AG10803 (cell line): Measurements from ENCODE around the gene EFNA1.
A peak's percentile ranks its signal among the peaks of the same experiment; 100 is the strongest.
"Not testable (repeated sequence)": the region's sequence is repeated elsewhere in the genome, so short reads cannot be mapped to it uniquely, and the experiment has no call there.

ENCODE experiments used
- DNase-seq: peaks from one replicate; pipeline ENCODE4 v3.0.0; 2010; ENCODE audit warnings: low read depth
- H3K4me3 ChIP-seq: 2 replicates; pipeline ENCODE4 v1.5.1; 2011; ENCODE audit warnings: mild to moderate bottlenecking, low read length, control low read depth
- TF ChIP-seq, protein P1 (sequence below): conservative IDR thresholded peaks from 2 replicates; pipeline ENCODE4 v1.5.1; 2011; ENCODE audit warnings: mild to moderate bottlenecking, low read length, control low read depth, inconsistent platforms

Gene EFNA1

GRCh38 chr1:155160128-155160527, 32.5 kb downstream of the EFNA1 start:
- TF ChIP-seq, protein P1, sequence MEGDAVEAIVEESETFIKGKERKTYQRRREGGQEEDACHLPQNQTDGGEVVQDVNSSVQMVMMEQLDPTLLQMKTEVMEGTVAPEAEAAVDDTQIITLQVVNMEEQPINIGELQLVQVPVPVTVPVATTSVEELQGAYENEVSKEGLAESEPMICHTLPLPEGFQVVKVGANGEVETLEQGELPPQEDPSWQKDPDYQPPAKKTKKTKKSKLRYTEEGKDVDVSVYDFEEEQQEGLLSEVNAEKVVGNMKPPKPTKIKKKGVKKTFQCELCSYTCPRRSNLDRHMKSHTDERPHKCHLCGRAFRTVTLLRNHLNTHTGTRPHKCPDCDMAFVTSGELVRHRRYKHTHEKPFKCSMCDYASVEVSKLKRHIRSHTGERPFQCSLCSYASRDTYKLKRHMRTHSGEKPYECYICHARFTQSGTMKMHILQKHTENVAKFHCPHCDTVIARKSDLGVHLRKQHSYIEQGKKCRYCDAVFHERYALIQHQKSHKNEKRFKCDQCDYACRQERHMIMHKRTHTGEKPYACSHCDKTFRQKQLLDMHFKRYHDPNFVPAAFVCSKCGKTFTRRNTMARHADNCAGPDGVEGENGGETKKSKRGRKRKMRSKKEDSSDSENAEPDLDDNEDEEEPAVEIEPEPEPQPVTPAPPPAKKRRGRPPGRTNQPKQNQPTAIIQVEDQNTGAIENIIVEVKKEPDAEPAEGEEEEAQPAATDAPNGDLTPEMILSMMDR = no peak
- no peak for DNase-seq
- no peak overlapping the region for H3K4me3 ChIP-seq

DNA sequence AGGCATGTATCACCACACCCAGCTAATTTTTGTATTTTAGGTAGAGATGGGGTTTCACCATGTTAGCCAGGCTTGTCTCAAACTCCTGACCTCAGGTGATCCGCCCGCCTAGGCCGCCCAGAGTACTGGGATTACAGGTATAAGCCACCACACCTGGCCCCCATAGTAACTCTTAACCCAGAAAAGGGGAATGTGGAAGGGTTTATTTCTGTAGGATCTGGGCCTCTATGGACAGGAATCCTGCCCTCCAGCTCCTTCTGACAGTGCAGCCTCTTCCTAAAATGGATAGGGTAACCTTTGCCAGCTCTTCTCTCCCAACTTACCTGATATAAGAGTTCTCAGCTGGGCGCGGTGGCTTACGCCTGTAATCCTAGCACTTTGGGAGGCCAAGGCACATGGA, 35.0 kb downstream of the EFNA1 start:
- not testable (repeated sequence) for H3K4me3 ChIP-seq, DNase-seq

DNA sequence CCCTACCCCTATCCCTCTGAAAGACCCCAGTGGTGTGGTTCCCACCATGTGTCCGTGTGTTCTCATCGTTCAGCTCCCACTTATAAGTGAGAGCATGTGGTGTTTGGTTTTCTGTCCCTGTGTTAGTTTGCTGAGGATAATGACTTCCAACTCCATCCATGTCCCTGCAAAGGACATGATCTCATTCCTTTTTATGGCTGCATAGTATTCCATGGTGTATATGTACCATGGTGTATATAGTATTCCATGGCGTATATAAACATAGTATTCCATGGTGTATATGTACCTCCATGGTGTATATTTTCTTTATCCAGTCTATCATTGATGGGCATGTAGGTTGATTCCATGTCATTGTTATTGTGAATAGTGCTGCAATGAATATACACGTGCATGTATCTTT, 36.1 kb downstream of the EFNA1 start:
- not testable (repeated sequence) for H3K4me3 ChIP-seq

GRCh38 chr1:155164625-155165024, 36.9 kb downstream of the EFNA1 start:
- DNase-seq, H3K4me3 ChIP-seq: not testable (repeated sequence)

More for the DNA sequence above, 36.1 kb downstream of the EFNA1 start:
- DNase-seq = not testable (repeated sequence)

DNA sequence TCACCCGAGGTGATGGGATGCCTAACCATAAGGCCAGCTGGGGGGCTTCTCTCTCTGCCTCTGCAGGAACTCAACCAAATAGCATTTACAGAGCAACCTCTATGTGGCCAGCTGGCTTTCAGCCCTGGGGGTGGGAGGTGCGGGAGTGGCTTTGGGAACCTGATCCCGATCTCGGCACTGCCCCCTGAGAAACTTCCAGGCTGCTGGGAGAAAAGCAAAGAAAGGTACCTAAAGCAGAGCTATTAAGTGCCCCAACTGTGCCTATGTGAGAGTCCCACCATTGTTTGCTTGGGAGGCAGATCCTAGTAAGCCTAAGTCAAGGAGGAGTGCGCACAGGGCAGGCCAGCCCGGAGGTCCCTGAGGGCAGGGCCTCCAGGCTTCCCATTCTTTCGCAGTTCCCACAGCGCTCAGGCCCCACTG, 38.4 kb downstream of the EFNA1 start:
- DNase-seq = no peak
- no peak overlapping the region for H3K4me3 ChIP-seq
- TF ChIP-seq, protein P1 = no peak

DNA sequence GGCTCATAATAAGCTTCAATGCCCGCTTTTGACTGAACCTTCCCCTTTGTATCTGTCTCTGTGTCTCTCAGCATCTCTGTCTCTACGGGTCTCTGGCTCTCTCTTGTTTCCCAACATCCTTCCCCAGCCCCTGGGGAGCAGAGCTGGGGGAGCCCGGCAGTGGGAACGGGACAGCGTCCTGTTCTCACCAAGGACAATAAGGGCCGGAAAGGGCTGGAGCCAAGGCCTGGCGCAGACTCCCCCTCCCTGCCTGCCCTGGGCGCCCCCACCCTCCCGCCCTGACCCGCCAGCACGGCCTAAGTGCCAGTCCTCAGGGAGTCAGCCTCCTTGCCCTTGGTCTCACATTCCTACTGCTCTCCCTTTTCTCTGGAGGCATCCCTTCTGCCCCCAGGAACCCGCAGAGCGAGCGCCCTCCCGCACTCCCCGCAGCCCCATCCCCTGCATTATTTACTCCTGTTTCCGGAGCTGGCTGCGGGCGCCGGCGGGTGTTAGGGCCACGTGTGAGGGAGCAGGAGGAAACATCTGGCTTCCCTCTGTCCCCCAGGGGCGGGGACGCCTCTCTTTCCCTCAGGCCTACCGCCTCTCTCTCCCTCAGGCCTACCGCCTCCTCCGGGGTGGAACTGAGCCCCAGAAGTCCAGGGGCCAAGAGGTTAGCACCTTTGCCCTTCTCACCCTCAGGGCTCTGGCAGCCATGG, 38.9 kb downstream of the EFNA1 start:
- DNase-seq = peak; percentile 20
- TF ChIP-seq, protein P1 = no peak
- H3K4me3 ChIP-seq = no peak overlapping the region

GRCh38 chr1:155167166-155168104, 39.8 kb downstream of the EFNA1 start:
- H3K4me3 ChIP-seq = no peak overlapping the region

DNA sequence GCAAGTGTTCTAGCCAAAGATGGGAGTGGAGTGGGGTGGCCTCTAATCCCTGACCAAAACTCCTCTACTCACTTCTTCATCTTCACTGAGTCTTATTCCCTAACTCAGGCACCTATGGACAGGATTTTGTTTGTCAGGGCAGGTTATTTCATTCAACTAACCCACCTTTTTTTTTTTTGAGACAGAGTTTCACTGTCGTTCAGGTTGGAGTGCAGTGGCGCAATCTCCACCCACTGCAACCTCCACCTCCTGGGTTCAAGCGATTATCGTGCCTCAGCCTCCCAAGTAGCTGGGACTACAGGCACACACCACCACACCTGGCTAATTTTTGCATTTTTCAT, 40.4 kb downstream of the EFNA1 start:
- DNase-seq, H3K4me3 ChIP-seq: not testable (repeated sequence)

More at GRCh38 chr1:155167166-155168104, 39.8 kb downstream of the EFNA1 start:
- DNase-seq = peak; percentile 68
- TF ChIP-seq, protein P1 = peak; percentile 88

DNA sequence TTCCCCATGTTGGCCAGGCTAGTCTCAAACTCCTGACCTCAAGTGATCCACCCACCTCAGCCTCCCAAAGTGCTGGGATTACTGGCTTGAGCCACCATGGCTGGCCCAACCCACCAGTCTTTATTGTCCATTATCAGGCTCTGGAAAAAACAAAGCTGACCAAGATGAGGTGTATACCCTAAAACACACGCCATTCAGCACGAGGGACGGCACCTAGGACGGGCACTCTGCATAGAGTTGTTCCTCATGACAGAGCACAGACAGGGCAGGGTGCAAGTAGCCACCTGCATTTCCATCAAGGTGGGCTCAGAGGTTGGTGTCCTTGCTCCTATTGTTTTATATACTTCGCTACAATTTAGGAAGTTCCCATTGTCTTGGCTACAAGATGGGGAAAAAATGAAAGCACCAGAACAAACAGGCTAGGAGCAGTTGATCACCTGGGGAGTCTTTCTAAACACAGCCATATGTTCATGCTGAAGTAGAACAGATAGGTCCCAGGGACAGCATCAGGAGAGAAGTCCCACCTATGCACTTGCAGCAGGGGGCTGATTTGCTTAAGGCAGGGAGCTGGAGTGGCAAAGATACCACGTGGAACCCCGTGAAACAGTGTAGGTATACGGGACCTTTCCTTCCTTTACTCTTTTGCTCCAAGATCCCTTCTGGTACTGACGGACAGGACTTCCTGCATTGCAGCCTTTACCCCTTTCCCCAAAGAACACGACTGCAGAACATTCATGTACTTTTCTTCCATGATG, 41.0 kb downstream of the EFNA1 start:
- no peak for DNase-seq
- H3K4me3 ChIP-seq = no peak overlapping the region
- TF ChIP-seq, protein P1 = no peak
